Measurements from ENCODE around the gene COL6A3. TPM values are rescaled to one million over a fixed set of nuclear protein-coding genes. Genes with fewer than 3 reads are reported as not detected.
A peak's percentile ranks its signal among the peaks of the same experiment; 100 is the strongest.

COL6A3 gene
- total RNA-seq, 6 experiments from 2014 or later = 4.5 to 21.1 (median 8.8) TPM

- DNase-seq (peak; percentile 37 to 64 (median 58)), ATAC-seq (peak; percentile 65 to 78 (median 71))
- WGBS (ENCODE audit: insufficient coverage, low coverage, low lambda C conversion rate, missing lambda C conversion rate) = 26% methylated on average over 9 of the region's 14 CpGs
- intact Hi-C loops (cut with DNase I) = no loop called here
- Histone ChIP-seq H3K9me3 (no peaks in the 10 kb centered on the region), H3K27me3 (no peaks in the 10 kb centered on the region), H3K36me3 (no peaks in the 10 kb centered on the region), H3K4me1 (no peaks in the 10 kb centered on the region), H3K27ac (peak overlapping the region; percentile 26 to 65 (median 40)), H3K4me3 (no peak overlapping the region)
- TF ChIP-seq POLR2A (IDR thresholded peaks at IDR 0.05) (no peak), CTCF (IDR thresholded peaks at IDR 0.05) (peak in 2 of 4 donors; percentile 11 to 12)
These were observed 98.7 kb downstream of the COL6A3 start for GRCh38 chr2:237315170-237315828.

GRCh38 chr2:237314681-237315080, 99.3 kb downstream of the COL6A3 start:
- no peaks in the 10 kb centered on the region for H3K9me3 ChIP-seq
- intact Hi-C loops (cut with DNase I) = no loop called here
- TF ChIP-seq POLR2A (IDR thresholded peaks at IDR 0.05) = no peak
- TF ChIP-seq CTCF (IDR thresholded peaks at IDR 0.05) = no peak
- H3K4me1 ChIP-seq = no peaks in the 10 kb centered on the region
- H3K27me3 ChIP-seq = no peaks in the 10 kb centered on the region
- WGBS (ENCODE audit: insufficient coverage, low coverage, low lambda C conversion rate, missing lambda C conversion rate) = 68% methylated on average over 2 of the region's 3 CpGs
- ATAC-seq (no peak), DNase-seq (no peak)
- no peaks in the 10 kb centered on the region for H3K36me3 ChIP-seq
- H3K27ac ChIP-seq = peak overlapping the region; percentile 26 to 40 (median 33)
- no peak overlapping the region for H3K4me3 ChIP-seq

- Histone ChIP-seq H3K27me3 (no peaks in the 10 kb centered on the region), H3K4me1 (no peaks in the 10 kb centered on the region), H3K36me3 (no peaks in the 10 kb centered on the region), H3K9me3 (no peaks in the 10 kb centered on the region), H3K27ac (peak overlapping the region; percentile 26 to 40 (median 33)), H3K4me3 (no peak overlapping the region)
- whole genome bisulfite sequencing (ENCODE audit: insufficient coverage, low coverage, low lambda C conversion rate, missing lambda C conversion rate) = 77% methylated on average over 7 of the region's 7 CpGs
- ATAC-seq (no peak), DNase-seq (no peak)
- TF ChIP-seq CTCF (IDR thresholded peaks at IDR 0.05) = no peak
- no peak for TF ChIP-seq POLR2A (IDR thresholded peaks at IDR 0.05)
- intact Hi-C loops (cut with DNase I) = no loop called here
These were observed 99.8 kb downstream of the COL6A3 start for GRCh38 chr2:237314198-237314597.

- Histone ChIP-seq H3K9me3 (no peaks in the 10 kb centered on the region), H3K4me3 (no peak overlapping the region), H3K36me3 (no peaks in the 10 kb centered on the region), H3K27ac (no peak overlapping the region), H3K27me3 (no peaks in the 10 kb centered on the region), H3K4me1 (no peaks in the 10 kb centered on the region)
- intact Hi-C loops (cut with DNase I) = no loop called here
- DNase-seq = no peak
- no peak for ATAC-seq
- 72% methylated on average over 11 of the region's 12 CpGs for WGBS (ENCODE audit: insufficient coverage, low coverage, low lambda C conversion rate, missing lambda C conversion rate)
- no peak for TF ChIP-seq POLR2A (IDR thresholded peaks at IDR 0.05)
- TF ChIP-seq CTCF (IDR thresholded peaks at IDR 0.05) = no peak
These were observed 101.8 kb downstream of the COL6A3 start for GRCh38 chr2:237312021-237312755.

Measured in right lobe of liver (tissue), 6 donors.